Cardiac septum (tissue), 1 donor: ENCODE results near the gene ACTL7B. TPM values are rescaled to one million over a fixed set of nuclear protein-coding genes. Genes with fewer than 3 reads are reported as not detected.

Experiments used
- DNase-seq: peaks from one replicate; pipeline ENCODE4 v3.0.0-alpha.2; 2020; ENCODE audit warnings: low spot score
- intact Hi-C: fragments of 100-400 bp; cut with DNase I; formaldehyde crosslinking; loops from one replicate; pipeline ENCODE4 v1.14.0; 2022
- total RNA-seq: library from RNA; stranded (reverse); fragmentation: NEBNext Ultra II Directional; extraction: Animal tissue kit (Norgen Biotek cat#: 25700); gene quantifications from one replicate; pipeline ENCODE4 v1.2.1, GENCODE V29; 2021
- donor health status: DM: no; HTN: no; CAD: no.

The ACTL7B gene
- total RNA-seq, 1 donor from 2014 or later, result not detected

DNA sequence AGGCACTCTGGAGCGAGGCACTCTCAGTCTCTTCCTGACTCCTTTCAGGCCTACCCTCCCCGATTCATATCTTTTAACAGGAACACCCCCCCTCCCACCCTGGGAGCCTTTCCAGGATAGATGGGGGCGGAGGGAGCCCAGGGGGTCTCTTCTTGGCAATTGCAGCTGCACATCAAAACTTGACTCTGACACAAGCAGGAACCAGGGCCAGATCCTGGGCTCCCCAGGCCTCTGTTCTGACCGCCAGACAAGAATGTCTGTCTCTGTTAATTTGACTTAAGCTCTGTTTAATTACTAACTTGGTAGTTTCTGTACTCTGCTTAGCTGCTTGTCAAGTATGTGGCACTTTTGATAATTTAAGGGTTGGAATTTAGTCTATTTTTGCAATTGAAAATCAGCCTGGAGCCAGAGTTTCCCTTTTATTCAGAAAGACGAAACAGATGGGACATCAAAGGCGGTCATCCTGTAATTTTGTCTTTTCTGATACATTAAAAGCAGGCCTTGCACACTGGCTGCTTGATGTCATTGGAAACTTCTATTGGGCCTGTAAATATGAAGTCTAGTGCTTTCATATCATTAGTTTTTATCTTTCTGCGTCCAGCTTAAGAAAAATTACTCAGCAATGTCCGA, 43.3 kb downstream of the ACTL7B start:
- intact Hi-C loops, result no loop called here
- DNase-seq, result no peak

- no peak for DNase-seq
- intact Hi-C loops, result no loop called here
Observed at GRCh38 chr9:108811944-108812343, 43.8 kb downstream of the ACTL7B start.

- DNase-seq, result no peak
- intact Hi-C loops, result no loop called here
Observed at GRCh38 chr9:108809269-108809668, 46.5 kb downstream of the ACTL7B start.

Other genes with a start within 250 kb of the ACTL7B start
- gene ACTL7A, start 6.3 kb upstream of the ACTL7B start, total RNA-seq, result not detected
- gene ELP1, start 78.1 kb upstream of the ACTL7B start, total RNA-seq, result 24.2 TPM
- gene ABITRAM, start 78.4 kb upstream of the ACTL7B start, total RNA-seq, result 11.1 TPM
- 72.8 TPM for gene CTNNAL1, start 157.5 kb upstream of the ACTL7B start, total RNA-seq